Kidney (tissue), 14 donors: Measurements from ENCODE around the gene POU3F3. TPM values are rescaled to one million over a fixed set of nuclear protein-coding genes. Genes with fewer than 3 reads are reported as not detected.

Experiments used
- DNase-seq, 5 donors: peaks; one replicate each; pipeline ENCODE4 v3.0.0-alpha.2; 2013 to 2020
- FAIRE-seq: peaks from 2 replicates; lab custom pipeline; 2012; peaks lifted over from hg19 to GRCh38; lab: Jason Lieb, UNC
- H3K27ac ChIP-seq, 2 donors: one replicate each; pipeline ENCODE4 v1.7.0; 2013; ENCODE audit warnings: low read depth in 2 of 2, low read length in 2 of 2, inconsistent platforms in 1 of 2
- H3K27me3 ChIP-seq: one replicate; pipeline ENCODE4 v1.7.1; 2013; ENCODE audit warnings: low read length, inconsistent platforms; ENCODE audit not compliant: control insufficient read depth, insufficient read depth
- H3K36me3 ChIP-seq, 3 donors: one replicate each; pipeline versions ENCODE4 v1.7.0 to v1.7.1; 2013; ENCODE audit warnings: low read length in 3 of 3, control low read depth in 1 of 3, inconsistent platforms in 1 of 3; ENCODE audit not compliant: insufficient read depth in 3 of 3, control insufficient read depth in 2 of 3
- H3K4me1 ChIP-seq, 3 donors: one replicate each; pipeline versions ENCODE4 v1.7.0 to v1.7.1; 2013; ENCODE audit warnings: low read length in 3 of 3, inconsistent platforms in 1 of 3, low read depth in 1 of 3; ENCODE audit not compliant: control insufficient read depth in 2 of 3, insufficient read depth in 2 of 3
- H3K4me3 ChIP-seq, 3 donors: one replicate each; pipeline versions ENCODE4 v1.7.0 to v1.8.1; 2013; ENCODE audit warnings: low read length in 3 of 3, control low read depth in 1 of 3, inconsistent platforms in 1 of 3
- H3K9ac ChIP-seq, 3 donors: one replicate each; pipeline versions ENCODE4 v1.7.0 to v1.7.1; 2013; ENCODE audit warnings: low read length in 3 of 3, control low read depth in 1 of 3, inconsistent platforms in 1 of 3
- H3K9me3 ChIP-seq, 3 donors: one replicate each; pipeline versions ENCODE4 v1.7.0 to v1.7.1; 2013; ENCODE audit warnings: low read length in 3 of 3, control low read depth in 1 of 3, inconsistent platforms in 1 of 3; ENCODE audit not compliant: control insufficient read depth in 2 of 3, insufficient read depth in 1 of 3
- CTCF ChIP-seq: IDR thresholded peaks from 3 replicates; pipeline ENCODE4 v1.5.1; 2012; ENCODE audit warnings: mild to moderate bottlenecking, moderate library complexity, borderline replicate concordance; ENCODE audit not compliant: insufficient read depth; ENCODE audit errors: extremely low read depth
- intact Hi-C: fragments of 100-400 bp; cut with DNase I; formaldehyde crosslinking; loops from one replicate; pipeline ENCODE4 v1.11.1; 2022
- polyA plus RNA-seq: library from polyadenylated mRNA; stranded (reverse); fragments of 350-450 nt; fragmentation: Illumina TruSeq; extraction: RNeasy Lipid Tissue Mini Kit (QIAGEN cat#74804); gene quantifications from one replicate; pipeline ENCODE4 v1.2.3, GENCODE V29; 2014; ENCODE audit warnings: low read depth, low replicate concordance; ENCODE audit not compliant: insufficient read depth
- total RNA-seq: library from RNA; stranded (reverse); fragmentation: NEBNext Ultra II Directional; extraction: Animal tissue kit (Norgen Biotek cat#: 25700); gene quantifications from one replicate; pipeline ENCODE4 v1.2.1, GENCODE V29; 2021
- donor health status: control.
- donor health status: control.
- donor health status: control.
- donor health status: control.
- donor health status: control.
- donor health status: DM: yes; HTN: yes; CAD: no.
- donor health status: Normal renal cell carcinoma (clear cell type).

Gene POU3F3
- total and polyA plus RNA-seq, 2 donors from 2014 or later = 31.4 to 118 TPM

GRCh38 chr2:104897515-104898184 is 43.7 kb downstream of the POU3F3 start:
- TF ChIP-seq CTCF = no peak
- no peak overlapping the region for H3K27ac ChIP-seq
- no peak overlapping the region for H3K4me3 ChIP-seq
- no peaks in the 10 kb centered on the region for H3K36me3 ChIP-seq
- no peaks in the 10 kb centered on the region for H3K9me3 ChIP-seq
- DNase-seq = no peak
- H3K4me1 ChIP-seq = peaks cover 0 to 14% (median 10%) of the 10 kb centered on the region in 3 donors
- no peak for FAIRE-seq
- no peaks in the 10 kb centered on the region for H3K27me3 ChIP-seq
- H3K9ac ChIP-seq = no peak overlapping the region
- intact Hi-C loops = no loop called here

DNA sequence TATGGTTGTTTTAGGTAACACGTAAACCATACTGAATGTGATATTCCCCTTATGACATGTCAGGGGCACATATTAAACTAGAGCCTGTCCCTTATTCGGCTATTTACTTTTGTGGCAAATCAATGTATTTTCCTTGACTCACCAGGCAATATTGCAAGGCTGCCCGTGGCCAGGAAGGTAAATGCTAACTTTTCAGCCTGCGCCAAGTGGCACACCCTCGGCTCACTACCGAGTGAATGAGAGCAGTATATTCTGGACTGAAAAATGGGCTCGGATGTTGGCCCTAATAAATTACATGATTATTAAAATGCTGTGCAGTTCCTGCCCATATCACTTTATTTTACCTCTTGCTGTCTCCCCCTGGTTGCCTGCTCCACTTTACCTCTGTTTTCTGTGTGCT is 46.7 kb downstream of the POU3F3 start:
- peak overlapping the region in 1 of 3 donors; percentile 26 for H3K9ac ChIP-seq
- TF ChIP-seq CTCF = no peak
- FAIRE-seq (no peak), DNase-seq (no peak)
- no peaks in the 10 kb centered on the region for H3K9me3 ChIP-seq
- intact Hi-C loops = no loop called here
- H3K4me1 ChIP-seq = peaks cover 0 to 33% (median 13%) of the 10 kb centered on the region in 3 donors
- peak overlapping the region in 1 of 3 donors; percentile 49 for H3K4me3 ChIP-seq
- H3K27me3 ChIP-seq = no peaks in the 10 kb centered on the region
- H3K36me3 ChIP-seq = no peaks in the 10 kb centered on the region
- H3K27ac ChIP-seq = peak overlapping the region; percentile 66 to 82

- Histone ChIP-seq H3K27me3 (no peaks in the 10 kb centered on the region), H3K36me3 (no peaks in the 10 kb centered on the region), H3K4me1 (peaks cover 0 to 33% (median 13%) of the 10 kb centered on the region in 3 donors), H3K27ac (peak overlapping the region; percentile 66 to 82), H3K9ac (no peak overlapping the region), H3K4me3 (peak overlapping the region; percentile 20 to 49 (median 31)), H3K9me3 (no peaks in the 10 kb centered on the region)
- intact Hi-C loops = no loop called here
- FAIRE-seq (peak; percentile 88), DNase-seq (peak; percentile 82 to 91 (median 90))
- TF ChIP-seq CTCF = no peak
These were observed 47.3 kb downstream of the POU3F3 start for GRCh38 chr2:104901037-104901881.
